GM18907 (cell line): Measurements from ENCODE around the gene TRUB2.

Experiments
- ATAC-seq: cut with Tn5 transposase; IDR thresholded peaks from one replicate; pipeline ENCODE4 v1.9.1; 2021; ENCODE audit warnings: mild to moderate bottlenecking, moderate library complexity; ENCODE audit not compliant: unreplicated experiment

The TRUB2 gene

GRCh38 chr9:128274245-128274644 is 48.0 kb downstream of the TRUB2 start:
- ATAC-seq = no peak

GRCh38 chr9:128271512-128271911 is 50.7 kb downstream of the TRUB2 start:
- no peak for ATAC-seq

- no peak for ATAC-seq
These were observed 51.1 kb downstream of the TRUB2 start for GRCh38 chr9:128271112-128271511.

GRCh38 chr9:128266868-128267590 is 55.2 kb downstream of the TRUB2 start:
- no peak for ATAC-seq

- no peak for ATAC-seq
These were observed 56.8 kb downstream of the TRUB2 start for GRCh38 chr9:128265348-128265847.

- ATAC-seq = no peak
These were observed 59.6 kb downstream of the TRUB2 start for GRCh38 chr9:128262687-128263086.

GRCh38 chr9:128260340-128260739 is 61.9 kb downstream of the TRUB2 start:
- ATAC-seq = no peak

GRCh38 chr9:128259156-128259555 is 63.1 kb downstream of the TRUB2 start:
- no peak for ATAC-seq

GRCh38 chr9:128258326-128258725 is 63.9 kb downstream of the TRUB2 start:
- ATAC-seq = no peak

GRCh38 chr9:128257907-128258306 is 64.3 kb downstream of the TRUB2 start:
- ATAC-seq = no peak

GRCh38 chr9:128257086-128257825 is 65.0 kb downstream of the TRUB2 start:
- ATAC-seq = no peak
